H1 (cell line): ENCODE measurements around the gene PHACTR1. TPM values are rescaled to one million over a fixed set of nuclear protein-coding genes. Genes with fewer than 3 reads are reported as not detected.

Source experiments
- CTCF ChIA-PET: fragments of 300-600 bp; sonication (Branson Sonifier 250); formaldehyde crosslinking; loops from one replicate; lab custom pipeline; 2021; ENCODE audit not compliant: partially characterized antibody; lab: Charles Lee
- POLR2A ChIA-PET: fragments of 300-600 bp; sonication (Branson Sonifier 250); formaldehyde crosslinking; loops from one replicate; lab custom pipeline; 2021; ENCODE audit warnings: inconsistent platforms; ENCODE audit not compliant: partially characterized antibody; lab: Charles Lee
- DNase-seq, 2 experiments: peaks; one replicate each; pipeline versions ENCODE4 v3.0.0 to v3.0.0-alpha.2; 2010 to 2022; ENCODE audit warnings: low spot score in 2 of 2, low read depth in 1 of 2, mixed read lengths in 1 of 2
- FAIRE-seq: peaks from 2 replicates; lab custom pipeline; 2011; peaks lifted over from hg19 to GRCh38; lab: Jason Lieb, UNC
- H2AFZ ChIP-seq: 2 replicates; pipeline ENCODE4 v1.8.1; 2012; ENCODE audit warnings: low read length, inconsistent platforms
- H2AK5ac ChIP-seq: 2 replicates; pipeline ENCODE4 v1.6.1; 2013; ENCODE audit warnings: low read depth, low read length
- H2BK120ac ChIP-seq: replicated peaks from 2 replicates; pipeline ENCODE3; 2013; ENCODE audit warnings: low read depth, low read length, inconsistent platforms
- H2BK12ac ChIP-seq: 2 replicates; pipeline ENCODE4 v1.6.1; 2013; ENCODE audit warnings: low read depth, low read length
- H2BK15ac ChIP-seq: 2 replicates; pipeline ENCODE4 v1.6.1; 2013; ENCODE audit warnings: low read length
- H2BK20ac ChIP-seq: 2 replicates; pipeline ENCODE4 v1.6.1; 2013; ENCODE audit warnings: low read length
- H2BK5ac ChIP-seq: 2 replicates; pipeline ENCODE4 v1.6.1; 2013; ENCODE audit warnings: low read depth, low read length
- H3K14ac ChIP-seq: 2 replicates; pipeline ENCODE4 v1.6.1; 2013; ENCODE audit warnings: inconsistent platforms; ENCODE audit not compliant: insufficient read length
- H3K18ac ChIP-seq: 2 replicates; pipeline ENCODE4 v1.6.1; 2013; ENCODE audit warnings: low read length; ENCODE audit errors: extremely low read depth
- H3K23ac ChIP-seq: 2 replicates; pipeline ENCODE4 v1.6.1; 2013; ENCODE audit warnings: inconsistent platforms; ENCODE audit not compliant: insufficient read length
- H3K23me2 ChIP-seq: 2 replicates; pipeline ENCODE4 v1.6.1; 2013; ENCODE audit warnings: low read depth, low read length
- H3K27ac ChIP-seq: 2 replicates; pipeline ENCODE4 v1.6.1; 2011; ENCODE audit warnings: low read depth, low read length, inconsistent platforms
- H3K27me3 ChIP-seq, 4 experiments: replicated peaks in 1 of 4; 1 replicate in 1 of 4; 2 replicates in 3 of 4; pipeline versions ENCODE4 v1.6.1 to v1.8.1; 2011 to 2013; ENCODE audit warnings: low read length in 3 of 4, mild to moderate bottlenecking in 3 of 4, inconsistent platforms in 2 of 4, mixed read lengths in 2 of 4, moderate library complexity in 1 of 4; ENCODE audit not compliant: control insufficient read depth in 3 of 4, insufficient read depth in 3 of 4; ENCODE audit errors: extremely low read depth in 1 of 4
- H3K36me3 ChIP-seq, 4 experiments: 2 replicates each; pipeline versions ENCODE4 v1.6.1 to v1.8.1; 2011 to 2013; ENCODE audit warnings: mild to moderate bottlenecking in 4 of 4, low read length in 3 of 4, moderate library complexity in 2 of 4, control low read depth in 1 of 4, inconsistent platforms in 1 of 4; ENCODE audit not compliant: insufficient read depth in 4 of 4, control insufficient read depth in 2 of 4
- H3K4ac ChIP-seq: replicated peaks from 2 replicates; pipeline ENCODE3; 2013; ENCODE audit warnings: low read length, low read depth, mixed read lengths, inconsistent platforms; ENCODE audit not compliant: insufficient read length
- H3K4me1 ChIP-seq, 4 experiments: replicated peaks in 1 of 4; 1 replicate in 1 of 4; 2 replicates in 3 of 4; pipeline versions ENCODE4 v1.6.1 to v1.8.1; 2011 to 2013; ENCODE audit warnings: low read length in 3 of 4, inconsistent platforms in 2 of 4, mixed read lengths in 1 of 4; ENCODE audit not compliant: insufficient read depth in 4 of 4, control insufficient read depth in 3 of 4
- H3K4me2 ChIP-seq, 2 experiments: 2 replicates each; pipeline versions ENCODE4 v1.6.1 to v1.8.1; 2011 to 2013; ENCODE audit warnings: low read depth in 2 of 2, low read length in 2 of 2, control low read depth in 1 of 2, inconsistent platforms in 1 of 2, mild to moderate bottlenecking in 1 of 2; ENCODE audit not compliant: insufficient read depth in 1 of 2
- H3K4me3 ChIP-seq, 4 experiments: fragments of 200-600, 300-600 bp in 1 of 4; sonication (generic), shearing (Covaris generic), sonication (Bioruptor Twin) in 1 of 4; 2 replicates each; pipeline versions ENCODE4 v1.5.1 to v1.8.1; 2011 to 2016; ENCODE audit warnings: low read length in 4 of 4, low read depth in 3 of 4, control low read depth in 2 of 4, inconsistent platforms in 2 of 4, mild to moderate bottlenecking in 2 of 4, mixed read lengths in 1 of 4, moderate library complexity in 1 of 4; ENCODE audit not compliant: insufficient read depth in 2 of 4; ENCODE audit errors: extremely low read depth in 1 of 4
- H3K56ac ChIP-seq: replicated peaks from 2 replicates; pipeline ENCODE3; 2013; ENCODE audit warnings: low read depth, mild to moderate bottlenecking, mixed read lengths, low read length, inconsistent platforms; ENCODE audit not compliant: insufficient read length
- H3K79me1 ChIP-seq: 2 replicates; pipeline ENCODE4 v1.6.1; 2013; ENCODE audit warnings: low read depth, low read length, control low read depth
- H3K79me2 ChIP-seq, 2 experiments: 2 replicates each; pipeline versions ENCODE4 v1.6.1 to v1.8.1; 2012 to 2013; ENCODE audit warnings: low read length in 2 of 2, mild to moderate bottlenecking in 2 of 2, inconsistent platforms in 1 of 2; ENCODE audit not compliant: insufficient read depth in 2 of 2, control insufficient read depth in 1 of 2
- H3K9ac ChIP-seq, 4 experiments: replicated peaks in 1 of 4; 1 replicate in 1 of 4; 2 replicates in 3 of 4; pipeline versions ENCODE4 v1.6.1 to v1.8.1; 2011 to 2013; ENCODE audit warnings: low read depth in 3 of 4, low read length in 3 of 4, control low read depth in 2 of 4, mild to moderate bottlenecking in 2 of 4, moderate library complexity in 2 of 4, inconsistent platforms in 1 of 4; ENCODE audit errors: extremely low read depth in 1 of 4
- H3K9me3 ChIP-seq, 2 experiments: 2 replicates each; pipeline versions ENCODE4 v1.6.1 to v1.8.1; 2012 to 2013; ENCODE audit warnings: mild to moderate bottlenecking in 2 of 2, moderate library complexity in 2 of 2, control low read depth in 1 of 2, inconsistent platforms in 1 of 2, low read depth in 1 of 2, low read length in 1 of 2, mixed read lengths in 1 of 2; ENCODE audit not compliant: insufficient read depth in 2 of 2
- H4K20me1 ChIP-seq, 2 experiments: replicated peaks in 1 of 2; 2 replicates each; pipeline versions ENCODE3 to v1.8.1; 2011 to 2013; ENCODE audit warnings: inconsistent platforms in 2 of 2, low read length in 2 of 2, mild to moderate bottlenecking in 1 of 2; ENCODE audit not compliant: insufficient read depth in 2 of 2, control insufficient read depth in 1 of 2
- H4K5ac ChIP-seq: 2 replicates; pipeline ENCODE4 v1.6.1; 2013; ENCODE audit warnings: low read length, low read depth, mixed read lengths, inconsistent platforms; ENCODE audit not compliant: insufficient read length
- H4K8ac ChIP-seq: 2 replicates; pipeline ENCODE4 v1.8.0; 2013; ENCODE audit warnings: mild to moderate bottlenecking, moderate library complexity, low read length, inconsistent platforms; ENCODE audit not compliant: insufficient read depth; ENCODE audit errors: extremely low read depth
- H4K91ac ChIP-seq: replicated peaks from 2 replicates; pipeline ENCODE3; 2013; ENCODE audit warnings: low read length, mixed read lengths, inconsistent platforms; ENCODE audit not compliant: insufficient read length
- CHD2 ChIP-seq: IDR thresholded peaks from 2 replicates; pipeline ENCODE4 v1.6.1; 2012; ENCODE audit warnings: low read length, improper control_type of control experiment
- CREB1 ChIP-seq: IDR thresholded peaks from 2 replicates; pipeline ENCODE4 v1.6.1; 2012; ENCODE audit warnings: inconsistent platforms
- EP300 ChIP-seq, 2 experiments: IDR thresholded peaks; 1 replicate in 1 of 2; 2 replicates in 1 of 2; pipeline ENCODE4 v1.6.1; 2011 to 2012; ENCODE audit warnings: low read depth in 2 of 2, low read length in 2 of 2, mild to moderate bottlenecking in 2 of 2, borderline replicate concordance in 1 of 2, inconsistent platforms in 1 of 2, moderate library complexity in 1 of 2
- HDAC2 ChIP-seq, 2 experiments: fragments of 300-600 bp in 1 of 2; sonication (generic) in 1 of 2; IDR thresholded peaks; 2 replicates each; pipeline ENCODE4 v1.6.1; 2011 to 2012; ENCODE audit warnings: low read depth in 2 of 2, low read length in 2 of 2, mild to moderate bottlenecking in 2 of 2, moderate library complexity in 2 of 2, borderline replicate concordance in 1 of 2, inconsistent platforms in 1 of 2
- HDAC6 ChIP-seq: IDR thresholded peaks from one replicate; pipeline ENCODE4 v1.7.1; 2012; ENCODE audit warnings: low read depth, mild to moderate bottlenecking, inconsistent platforms, low read length, moderate library complexity
- PHF8 ChIP-seq: fragments of 200-600 bp; sonication (generic); conservative IDR thresholded peaks from 2 replicates; pipeline ENCODE4 v1.7.1; 2012; ENCODE audit warnings: low read depth, mild to moderate bottlenecking, inconsistent platforms, low read length, moderate library complexity
- SIRT6 ChIP-seq: IDR thresholded peaks from one replicate; pipeline ENCODE4 v1.7.1; 2012; ENCODE audit warnings: low read length, inconsistent platforms
- TEAD4 ChIP-seq: IDR thresholded peaks from 2 replicates; pipeline ENCODE4 v1.6.1; 2012; ENCODE audit warnings: low read depth, low read length, inconsistent platforms, mixed read lengths
- WGBS, 2 experiments: shearing (Covaris generic) in 1 of 2; methylation state at CpG; one replicate each; pipeline versions ENCODE4 v1.1.6 to v1.1.7; 2013 to 2015; ENCODE audit warnings: low lambda C conversion rate in 2 of 2, mixed read lengths in 2 of 2, inconsistent platforms in 1 of 2, low coverage in 1 of 2, missing lambda C conversion rate in 1 of 2; ENCODE audit not compliant: insufficient replicate concordance in 2 of 2, insufficient coverage in 1 of 2, insufficient read length in 1 of 2; ENCODE audit errors: extremely low coverage in 1 of 2, missing lambda C conversion rate in 1 of 2; 5-methylcytosine and 5-hydroxymethylcytosine counted together
- polyA plus RNA-seq, 7 experiments: library from polyadenylated mRNA; depleted of rRNA in 3 of 7; stranded (reverse) in 5 of 7; unstranded in 2 of 7; fragments of >200 nt in 5 of 7; fragments of 200-250 nt in 2 of 7; gene quantifications; 1 replicate in 5 of 7; 2 replicates in 1 of 7; 4 replicates in 1 of 7; pipeline versions ENCODE4 v1.2.1 to v1.2.3, GENCODE V29; 2011 to 2013; ENCODE audit warnings: missing spikeins in 2 of 7, mixed read lengths in 2 of 7
- total RNA-seq: library from RNA; stranded (reverse); fragmentation: NEBNext Ultra II Directional; extraction: Animal tissue kit (Norgen Biotek cat#: 25700); gene quantifications from 2 replicates; pipeline ENCODE4 v1.2.1, GENCODE V29; 2021

PHACTR1 gene
- total and polyA plus RNA-seq, 2 of the 8 experiments (the other 6 are each of a cell fraction or from before 2014, with no cell fraction given): 3.9 to 17.1 TPM

DNA sequence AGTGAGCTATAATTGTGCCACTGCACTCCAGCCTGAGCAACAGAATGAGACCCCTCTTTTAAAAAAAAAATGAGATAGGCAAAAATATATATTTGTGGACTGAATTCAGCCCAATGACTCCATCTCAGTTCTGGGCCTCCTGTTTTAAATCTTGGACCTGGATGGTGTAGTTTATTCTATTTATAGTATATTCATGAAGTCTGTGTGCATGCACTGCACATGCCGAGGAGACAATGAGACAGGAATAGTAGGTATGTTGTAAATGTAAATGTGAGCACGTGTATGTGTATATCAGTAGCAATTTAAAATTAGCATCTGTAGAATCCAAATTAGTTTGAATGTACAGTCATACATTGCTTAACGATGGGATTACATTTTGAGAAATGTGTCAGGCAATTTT is 520.8 kb downstream of the PHACTR1 start:
- Histone ChIP-seq H2BK120ac (no peak overlapping the region), H3K23ac (no peak overlapping the region), H4K91ac (no peak overlapping the region), H3K56ac (no peak overlapping the region), H3K79me2 (no peaks in the 10 kb centered on the region), H3K9me3 (no peaks in the 10 kb centered on the region), H3K27me3 (no peaks in the 10 kb centered on the region), H2AFZ (no peak overlapping the region), H3K4me2 (no peak overlapping the region), H3K4me3 (no peak overlapping the region), H3K9ac (no peak overlapping the region), H3K4ac (no peak overlapping the region), H2BK20ac (no peak overlapping the region), H4K8ac (no peak overlapping the region), H4K20me1 (no peaks in the 10 kb centered on the region), H3K23me2 (no peaks in the 10 kb centered on the region), H2BK5ac (no peak overlapping the region), H2BK12ac (no peak overlapping the region), H4K5ac (no peak overlapping the region), H3K27ac (no peak overlapping the region), H3K4me1 (no peaks in the 10 kb centered on the region), H3K36me3 (no peaks in the 10 kb centered on the region; a peak in 1 of 8 replicates), H3K14ac (no peak overlapping the region), H2AK5ac (no peak overlapping the region), H3K79me1 (no peaks in the 10 kb centered on the region), H3K18ac (no peak overlapping the region), H2BK15ac (no peak overlapping the region)
- FAIRE-seq (no peak), DNase-seq (no peak)
- no peak for TF ChIP-seq CREB1
- no peak for TF ChIP-seq TEAD4
- no peak for TF ChIP-seq EP300 (IDR thresholded peaks at IDR 0.05; ENCODE audit: borderline replicate concordance in 1 of 2, low read depth in 2 of 2, low read length in 2 of 2)
- TF ChIP-seq CHD2: no peak
- no peak for TF ChIP-seq HDAC2 (IDR thresholded peaks at IDR 0.05; ENCODE audit: borderline replicate concordance in 1 of 2, low read depth in 2 of 2, low read length in 2 of 2)
- TF ChIP-seq HDAC6: no peak
- no peak for TF ChIP-seq SIRT6
- TF ChIP-seq PHF8: no peak
- POLR2A ChIA-PET: no interaction called here
- CTCF ChIA-PET: no interaction called here
- WGBS, 2 experiments: 90% methylated on average over 3 of the region's 3 CpGs; no CpG with 5 or more reads in 1 of the 2 experiments
